GM18909 (cell line): ENCODE data around the gene ZSCAN22.

Experiments
- ATAC-seq: cut with Tn5 transposase; IDR thresholded peaks from one replicate; pipeline ENCODE4 v1.9.1; 2021; ENCODE audit warnings: mild to moderate bottlenecking; ENCODE audit not compliant: unreplicated experiment, poor library complexity

The ZSCAN22 gene

DNA sequence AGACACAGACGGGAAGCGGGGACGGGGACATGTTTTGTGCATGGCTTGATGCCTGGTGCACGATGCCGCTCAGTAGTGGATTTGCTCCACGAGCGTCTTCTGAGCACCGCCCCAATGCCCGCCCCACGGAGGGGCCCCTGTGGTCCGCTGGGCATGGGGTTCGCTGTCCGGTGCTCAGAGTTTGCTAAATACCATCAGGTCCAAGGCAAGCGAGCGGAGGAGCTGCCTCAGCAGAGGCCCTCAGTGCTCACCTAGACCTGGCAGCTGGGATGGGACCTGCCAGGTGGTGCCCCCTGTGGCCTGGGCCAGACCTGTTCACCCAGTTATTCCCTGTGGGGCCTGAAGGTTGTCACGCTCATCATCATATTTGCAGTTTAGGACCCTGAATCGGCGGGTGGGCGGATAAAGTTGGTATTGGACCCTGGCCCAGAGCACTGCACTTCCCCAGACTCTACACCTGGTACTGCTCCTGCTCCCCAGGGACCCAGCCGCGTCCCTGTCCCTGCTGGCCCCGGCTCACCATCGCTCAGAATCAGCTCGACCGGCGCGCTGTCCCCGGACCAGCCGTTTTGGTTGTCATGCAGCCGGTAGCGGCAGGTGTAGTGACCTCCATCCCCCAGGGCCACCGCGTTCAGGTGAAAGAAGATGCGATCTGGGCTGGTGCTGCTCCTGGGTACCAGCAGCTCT, 24.2 kb downstream of the ZSCAN22 start:
- ATAC-seq, result no peak

DNA sequence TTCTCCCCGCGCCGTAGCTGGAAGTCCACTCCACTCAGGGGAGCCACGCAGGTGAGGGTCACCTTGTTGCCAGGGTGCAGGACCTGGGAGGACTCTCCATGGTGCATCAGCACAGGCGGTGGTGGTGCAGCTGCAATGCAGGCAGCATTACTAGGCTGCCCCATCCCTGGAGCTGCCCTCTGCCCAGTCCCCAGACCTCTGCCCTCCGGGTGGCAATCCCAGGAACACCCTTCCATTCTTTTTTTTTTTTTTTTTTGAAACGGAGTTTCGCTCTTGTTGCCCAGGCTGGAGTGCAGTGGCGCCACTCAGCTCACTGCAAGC, 24.7 kb downstream of the ZSCAN22 start:
- ATAC-seq, result no peak

DNA sequence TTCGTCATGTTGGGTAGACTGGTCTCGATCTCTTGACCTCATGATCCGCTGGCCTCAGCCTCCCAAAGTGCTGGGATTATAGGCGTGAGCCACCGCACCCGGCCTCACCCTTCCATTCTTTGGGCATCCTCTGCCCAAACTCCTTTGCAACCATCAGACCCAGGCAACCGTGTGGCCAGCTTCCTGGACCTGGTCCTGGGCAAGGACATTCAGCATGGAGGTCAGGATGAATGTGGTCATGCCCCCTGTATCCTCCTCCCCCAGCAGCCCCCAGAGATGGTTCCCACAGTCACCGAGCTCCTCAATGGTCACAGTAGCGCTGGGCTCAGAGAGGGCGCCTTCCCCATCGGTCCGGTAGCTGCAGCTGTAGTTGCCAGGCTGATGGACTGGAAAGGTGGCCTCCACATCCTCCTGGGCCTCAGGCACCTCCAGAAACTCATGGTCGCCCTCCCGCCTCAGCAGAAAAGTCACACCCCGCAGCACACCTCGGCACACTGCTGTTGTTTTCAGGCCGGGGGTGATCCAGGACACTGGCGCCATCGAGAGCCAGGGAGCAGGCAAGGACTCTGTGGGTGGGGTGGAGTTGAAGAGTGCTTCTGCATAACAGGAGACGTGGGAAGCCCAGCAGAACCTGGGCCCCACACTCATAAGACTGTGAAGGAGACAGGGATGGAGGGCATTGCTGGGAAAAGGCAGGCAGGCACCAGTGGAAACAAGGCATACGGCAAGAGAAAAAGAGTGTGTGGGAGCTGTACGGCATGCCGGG, 25.4 kb downstream of the ZSCAN22 start:
- ATAC-seq, result no peak

DNA sequence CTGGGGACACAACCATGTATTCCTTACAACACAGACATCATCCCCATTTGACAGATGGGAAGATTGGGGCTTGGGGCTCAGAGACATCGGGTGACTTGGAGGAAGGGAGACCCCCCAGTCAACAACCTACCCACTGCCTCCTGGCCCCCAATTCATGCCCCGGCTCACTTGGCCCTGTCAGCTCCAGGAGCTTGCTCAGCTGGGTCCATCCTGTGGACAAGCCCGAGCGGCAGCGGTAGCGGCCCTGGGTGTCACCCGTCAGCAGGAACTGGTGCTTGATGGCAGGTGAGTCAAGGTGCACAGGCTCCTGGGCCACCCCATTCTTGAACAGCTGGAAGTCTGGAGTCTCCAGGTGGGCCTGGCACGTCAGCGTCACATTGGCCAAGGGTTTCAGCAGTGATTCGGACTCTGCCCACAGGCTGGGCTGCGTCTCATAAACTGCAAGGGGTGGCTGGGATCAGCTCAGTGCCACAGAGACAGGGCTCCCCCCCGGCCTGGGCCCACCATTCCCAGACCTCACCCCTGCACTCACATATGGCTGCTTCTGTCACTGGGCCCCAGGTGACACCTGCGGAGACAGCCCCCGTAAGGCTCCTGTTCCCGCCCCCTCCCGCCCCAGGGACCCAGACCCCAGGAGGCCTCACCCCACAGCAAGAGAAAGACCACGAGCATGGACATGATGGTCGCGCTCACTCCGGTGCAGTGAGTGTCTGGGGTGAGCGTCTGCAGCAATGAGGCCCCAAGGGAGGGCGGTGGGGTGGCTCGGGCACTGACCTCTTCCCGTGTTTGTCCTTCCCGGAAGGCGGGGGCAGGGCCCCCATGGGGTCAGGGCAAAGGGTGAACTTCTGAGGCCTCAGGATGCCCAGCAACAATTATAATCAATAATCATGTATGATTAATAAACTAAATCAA, 26.2 kb downstream of the ZSCAN22 start, which contains the start of gene A1BG:
A1BG (minus strand) TSS at position 733 of the 912 bp plus-strand sequence; CDS start at position 678, 55 bp downstream.
- ATAC-seq, result no peak

DNA sequence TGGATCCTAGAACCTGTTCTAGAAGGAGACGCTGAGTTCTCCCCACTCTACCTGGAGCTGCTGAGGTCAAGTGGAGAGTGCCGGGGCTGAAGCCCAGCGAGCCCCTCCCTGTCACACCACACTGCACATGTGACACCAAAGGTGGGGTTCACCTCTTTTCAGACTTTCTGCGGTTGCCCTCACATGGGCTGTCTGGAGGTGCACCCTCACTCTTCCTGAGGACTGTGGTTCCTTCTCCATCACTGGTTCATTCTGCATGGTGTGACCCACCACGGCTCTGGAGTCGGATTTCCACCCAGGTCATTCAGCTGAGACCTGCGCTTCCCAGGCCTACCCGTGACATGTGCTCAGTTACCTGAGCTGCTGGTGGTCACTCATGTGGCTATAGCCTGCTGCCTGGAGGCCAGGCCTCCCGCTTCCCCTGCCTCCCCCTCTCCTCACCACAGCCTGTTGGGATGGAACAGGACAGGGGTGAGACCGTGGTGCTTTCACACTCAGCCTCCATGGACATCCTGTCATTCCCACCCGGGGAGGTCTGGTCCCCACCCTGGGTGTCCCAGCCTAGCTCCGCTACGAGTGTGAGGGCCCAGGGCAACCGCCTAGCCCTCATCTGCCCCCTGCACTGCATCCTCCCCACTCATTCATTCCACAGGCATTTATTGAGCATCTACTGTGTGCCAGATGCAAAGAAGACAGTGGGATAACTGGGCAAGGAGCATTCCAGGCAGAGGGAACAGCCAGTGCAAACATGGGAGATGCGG, 27.1 kb downstream of the ZSCAN22 start:
- no peak for ATAC-seq

DNA sequence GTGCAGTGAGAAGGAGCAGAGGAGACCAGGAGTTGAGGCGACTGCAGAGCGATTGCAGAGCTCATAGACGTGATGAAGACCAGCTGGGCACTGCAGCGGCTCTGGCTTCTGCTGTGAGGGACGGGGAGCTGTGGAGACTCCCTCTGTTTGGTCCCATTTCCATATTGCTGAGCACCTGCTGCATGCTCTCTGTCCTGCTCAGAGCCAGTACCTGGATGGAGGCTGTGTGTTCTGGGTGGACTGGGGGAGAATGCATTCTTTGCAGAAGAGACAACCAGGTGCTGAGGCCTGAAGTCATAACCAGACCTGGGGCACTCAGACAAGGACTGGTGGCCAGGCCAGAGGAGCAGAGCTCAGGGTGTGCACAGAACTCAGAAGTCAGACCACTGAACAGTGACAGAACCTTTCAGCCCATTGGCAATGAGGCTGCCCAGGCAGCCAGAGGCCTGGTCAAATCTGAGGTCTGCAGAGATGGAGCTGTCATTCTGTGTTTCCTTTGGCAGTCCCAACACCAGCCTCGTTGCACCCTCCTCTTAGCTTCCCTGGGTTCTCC, 27.8 kb downstream of the ZSCAN22 start:
- ATAC-seq, result no peak

DNA sequence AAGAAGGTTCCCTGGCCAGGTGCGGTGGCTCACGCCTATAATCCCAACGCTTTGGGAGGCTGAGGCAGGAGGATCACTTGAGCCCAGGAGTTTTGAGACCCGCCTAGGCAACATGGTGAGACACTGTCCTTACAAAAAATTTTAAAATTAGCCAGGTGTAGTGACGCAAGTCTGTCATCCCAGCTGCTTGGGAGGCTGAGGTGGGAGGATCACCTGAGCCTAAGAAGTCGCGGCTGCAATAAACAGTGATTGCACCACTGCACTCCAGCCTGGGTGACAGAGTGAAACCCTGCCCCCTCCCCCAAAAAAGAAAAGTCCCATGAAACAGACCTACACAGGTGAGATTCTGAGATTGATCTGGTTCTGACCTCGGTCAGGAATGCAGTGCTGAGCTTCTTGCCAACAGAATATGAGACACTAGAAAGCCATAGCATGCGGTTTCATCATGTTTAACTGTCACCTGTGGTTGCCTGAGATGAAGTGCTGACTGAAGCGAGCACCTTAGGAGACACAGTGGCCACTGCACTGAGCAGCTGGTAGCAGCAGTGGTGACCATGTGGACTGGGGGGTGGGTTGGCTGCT, 28.5 kb downstream of the ZSCAN22 start:
- ATAC-seq, result no peak

DNA sequence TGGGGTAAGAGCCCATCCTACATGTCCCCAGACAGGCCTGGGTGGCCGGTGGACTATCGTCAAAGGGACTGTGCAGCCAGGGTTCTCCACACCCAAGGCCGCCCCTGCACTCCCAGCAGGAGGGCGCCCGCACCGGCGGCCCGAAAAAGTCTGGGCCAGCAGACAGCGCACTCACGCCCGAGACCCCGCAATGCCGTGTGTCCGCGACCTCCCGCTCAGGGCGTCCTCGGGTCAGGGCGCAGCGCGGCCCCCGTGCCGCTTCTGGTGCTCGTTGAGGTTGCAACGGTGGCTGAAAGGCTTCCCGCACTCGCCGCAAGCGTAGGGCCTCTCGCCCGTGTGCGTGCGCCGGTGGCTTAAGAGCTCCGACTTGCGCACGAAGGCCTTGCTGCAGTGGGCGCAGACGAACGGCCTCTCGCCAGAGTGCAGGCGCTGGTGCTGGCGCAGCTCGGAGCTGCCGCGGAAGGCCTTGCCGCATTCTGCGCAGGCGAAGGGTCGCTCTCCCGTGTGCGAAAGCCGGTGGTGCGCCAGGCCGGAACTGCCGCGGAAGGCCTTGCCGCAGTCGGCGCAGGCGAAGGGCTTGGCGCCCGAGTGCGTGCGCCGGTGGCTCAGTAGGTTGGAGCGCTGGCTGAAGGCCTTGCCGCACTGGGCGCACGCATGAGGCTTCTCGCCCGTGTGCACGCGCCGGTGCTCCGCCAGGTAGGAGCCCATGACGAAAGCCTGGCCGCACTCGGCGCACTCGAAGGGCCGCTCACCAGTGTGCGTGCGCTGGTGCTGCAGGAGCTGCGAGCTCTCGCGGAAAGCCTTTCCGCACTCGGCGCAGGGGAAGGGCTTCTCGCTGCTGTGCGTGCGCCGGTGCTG, 29.3 kb downstream of the ZSCAN22 start:
- ATAC-seq, result no peak

DNA sequence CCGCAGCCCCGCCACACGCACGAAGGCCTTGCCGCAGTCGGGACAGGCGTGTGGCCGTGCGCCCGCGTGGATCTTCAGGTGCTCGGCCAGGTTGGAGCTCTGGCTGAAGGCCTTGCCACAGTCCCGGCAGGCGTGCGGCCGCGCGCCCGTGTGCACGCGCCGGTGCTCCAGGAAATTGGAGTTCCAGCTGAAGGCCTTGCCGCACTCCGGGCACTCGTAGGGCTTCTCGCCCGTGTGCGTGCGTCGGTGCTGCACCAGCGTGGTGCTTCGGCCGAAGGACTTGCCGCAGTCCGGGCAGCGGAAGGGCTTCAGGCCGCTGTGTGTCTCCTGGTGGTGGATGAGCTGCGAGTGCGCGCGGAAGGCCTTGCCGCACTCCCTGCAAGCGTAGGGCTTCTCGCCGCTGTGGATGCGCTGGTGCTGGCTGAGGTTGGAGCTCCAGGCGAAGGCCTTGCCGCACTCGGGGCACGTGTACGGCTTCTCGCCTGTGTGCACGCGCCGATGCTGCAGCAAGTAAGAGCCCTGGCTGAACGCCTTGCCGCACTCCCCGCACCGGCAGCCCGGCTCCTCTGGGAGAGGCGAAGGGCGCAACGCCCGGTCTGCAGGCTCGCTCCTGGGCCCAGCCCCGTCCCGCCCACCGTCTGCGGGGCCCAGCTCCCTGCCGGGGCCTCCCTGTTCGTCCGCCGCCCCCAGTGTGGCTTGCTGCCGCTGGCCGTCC, 30.1 kb downstream of the ZSCAN22 start:
- ATAC-seq, result no peak

DNA sequence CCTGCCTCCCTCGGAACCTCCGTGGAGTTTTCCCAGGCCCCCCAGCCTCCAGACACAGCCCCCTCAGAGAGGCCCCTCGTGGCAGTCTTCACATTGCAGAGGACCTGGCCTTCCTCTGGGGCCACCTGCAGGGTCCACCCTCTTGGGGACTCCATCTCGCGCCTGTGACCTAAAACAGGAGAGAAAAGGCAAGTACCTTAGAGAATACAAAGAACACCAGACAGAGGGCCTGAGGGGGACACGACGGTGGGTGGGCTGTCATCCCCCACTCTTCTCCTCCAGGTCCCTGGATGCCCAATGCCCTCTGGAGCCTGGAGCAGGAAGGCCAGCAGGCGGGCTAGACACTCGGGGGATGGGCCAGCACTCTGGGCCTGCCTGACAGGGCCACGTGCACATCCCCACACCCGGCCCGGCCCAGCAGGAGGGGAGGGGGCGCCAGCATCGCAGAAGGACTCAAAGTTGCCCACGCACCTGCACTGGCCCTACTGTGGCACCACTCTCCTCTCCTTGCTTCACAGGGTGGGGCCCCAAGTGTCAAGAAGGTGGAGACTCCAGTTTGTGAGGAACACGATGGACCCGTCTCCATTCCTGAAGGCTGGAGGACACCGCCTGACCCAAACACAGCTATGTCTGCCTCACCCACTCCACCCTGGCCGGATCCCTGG, 30.8 kb downstream of the ZSCAN22 start:
- no peak for ATAC-seq

DNA sequence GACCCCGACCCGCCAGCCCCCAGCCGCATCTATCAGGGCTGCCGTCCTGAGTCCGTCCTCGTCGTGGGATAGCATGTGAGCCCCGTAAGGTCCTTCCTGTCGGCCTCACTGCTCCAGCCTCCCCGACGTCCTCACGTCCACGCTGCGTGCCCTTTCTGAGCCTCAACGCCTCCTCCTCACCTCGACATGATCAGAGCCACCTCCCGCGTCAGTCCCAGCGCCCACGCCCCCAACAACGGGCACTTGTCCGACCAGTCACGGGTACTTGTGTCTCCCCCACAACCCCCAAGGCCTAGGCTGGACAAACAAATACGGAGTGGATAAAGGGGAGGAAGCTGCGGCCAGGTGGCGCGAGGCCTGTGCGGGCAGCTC, 35.1 kb downstream of the ZSCAN22 start:
- ATAC-seq, result peak; percentile 25

DNA sequence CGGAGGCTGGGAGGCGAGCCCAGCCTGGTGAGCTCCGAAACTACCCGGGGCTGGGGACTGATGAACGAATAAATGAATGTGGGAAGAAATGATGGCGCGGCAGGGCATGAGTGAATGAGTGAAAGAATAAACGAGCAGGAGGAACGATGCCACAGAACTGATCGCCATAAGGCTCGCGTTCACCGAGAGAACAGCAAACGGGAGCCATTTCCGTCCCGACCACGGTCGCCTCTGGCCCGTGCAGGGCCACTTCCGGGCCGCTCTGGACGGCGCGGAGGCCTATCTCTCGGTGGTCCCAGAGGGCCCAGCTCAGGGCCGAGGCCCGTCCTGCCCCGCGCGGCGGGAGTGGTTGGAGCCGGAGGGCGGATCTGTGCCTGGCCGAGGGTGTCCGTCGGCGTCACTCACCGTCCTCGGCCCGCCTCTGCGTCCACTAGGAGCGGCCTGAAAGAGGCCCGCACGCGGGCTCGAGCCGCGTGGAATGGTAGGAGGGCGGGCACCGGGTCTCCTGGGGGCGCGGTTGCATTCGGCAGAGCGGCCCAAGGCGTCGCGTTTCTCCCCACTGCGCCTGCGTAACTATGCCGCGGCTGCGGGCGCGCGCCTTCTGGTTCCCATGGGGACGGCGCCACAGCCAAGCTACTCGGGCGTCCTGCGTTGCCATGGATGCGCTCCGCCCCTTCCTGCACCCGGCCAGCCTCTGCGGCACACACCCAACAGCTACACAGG, 35.6 kb downstream of the ZSCAN22 start, which contains the start of gene ZNF497:
ZNF497 (minus strand) TSS at position 480 of the 723 bp plus-strand sequence. CDS start 5,116 bp downstream, outside the sequence.
- ATAC-seq, result peak; percentile 82

DNA sequence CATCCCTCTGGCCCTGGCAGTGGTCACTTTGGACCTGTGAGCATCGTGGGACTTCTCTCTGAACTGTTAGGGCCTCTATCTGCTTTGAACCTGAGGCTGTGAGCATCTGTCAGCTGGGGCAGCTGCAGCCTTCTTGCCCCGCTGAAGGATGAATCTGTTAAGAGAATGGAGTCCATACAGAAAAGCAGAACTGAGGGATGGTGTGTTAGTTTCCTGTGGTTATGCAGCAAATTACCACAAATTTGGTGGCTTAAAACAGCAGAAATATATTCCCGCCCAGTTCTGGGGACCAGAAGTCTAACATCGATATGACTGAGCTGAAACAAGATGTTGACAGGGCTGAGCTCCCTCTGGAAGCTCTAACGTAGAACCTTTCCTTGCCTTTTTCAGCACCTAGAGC, 37.4 kb downstream of the ZSCAN22 start:
- ATAC-seq, result no peak

DNA sequence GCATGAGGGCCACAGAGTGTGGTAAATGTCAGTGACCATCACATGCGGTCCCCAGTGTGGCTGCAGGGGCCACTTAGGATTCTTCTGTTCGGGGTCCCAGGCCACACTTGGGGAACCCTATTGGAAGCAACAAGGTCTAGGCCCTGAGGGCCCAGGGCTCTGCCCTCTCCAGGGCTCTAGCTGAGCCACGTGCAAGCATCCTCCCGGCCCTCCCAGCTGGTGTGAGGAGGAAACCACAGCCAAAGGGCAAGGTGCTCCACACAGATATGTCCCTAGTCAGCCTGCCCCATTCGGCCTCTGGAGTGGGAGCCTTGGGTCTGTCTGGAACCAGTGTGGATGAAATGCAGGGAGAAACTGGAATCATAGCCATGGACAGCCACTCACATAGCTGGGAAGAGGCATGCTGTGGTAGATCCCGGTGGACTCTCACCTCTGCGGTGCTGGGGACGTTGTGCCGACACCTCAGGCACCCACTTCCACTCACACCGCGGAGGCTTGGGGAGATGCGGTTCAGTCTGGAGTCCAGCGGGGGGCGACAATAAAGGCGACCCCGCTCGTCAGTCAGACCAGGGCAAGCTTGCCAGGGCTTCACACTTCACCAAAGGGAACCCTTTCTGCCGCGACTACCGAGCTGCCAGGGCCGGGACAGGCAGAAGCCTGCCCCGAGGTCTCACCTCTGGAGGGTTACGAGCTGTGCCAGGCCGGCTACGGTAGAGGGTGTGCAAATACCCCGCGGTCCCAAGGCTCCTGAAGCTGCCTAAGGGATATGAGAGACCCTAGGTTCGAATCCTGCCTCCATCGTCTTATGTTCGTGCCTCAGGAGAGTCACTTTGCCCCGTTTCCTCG, 40.0 kb downstream of the ZSCAN22 start:
- ATAC-seq, result no peak

DNA sequence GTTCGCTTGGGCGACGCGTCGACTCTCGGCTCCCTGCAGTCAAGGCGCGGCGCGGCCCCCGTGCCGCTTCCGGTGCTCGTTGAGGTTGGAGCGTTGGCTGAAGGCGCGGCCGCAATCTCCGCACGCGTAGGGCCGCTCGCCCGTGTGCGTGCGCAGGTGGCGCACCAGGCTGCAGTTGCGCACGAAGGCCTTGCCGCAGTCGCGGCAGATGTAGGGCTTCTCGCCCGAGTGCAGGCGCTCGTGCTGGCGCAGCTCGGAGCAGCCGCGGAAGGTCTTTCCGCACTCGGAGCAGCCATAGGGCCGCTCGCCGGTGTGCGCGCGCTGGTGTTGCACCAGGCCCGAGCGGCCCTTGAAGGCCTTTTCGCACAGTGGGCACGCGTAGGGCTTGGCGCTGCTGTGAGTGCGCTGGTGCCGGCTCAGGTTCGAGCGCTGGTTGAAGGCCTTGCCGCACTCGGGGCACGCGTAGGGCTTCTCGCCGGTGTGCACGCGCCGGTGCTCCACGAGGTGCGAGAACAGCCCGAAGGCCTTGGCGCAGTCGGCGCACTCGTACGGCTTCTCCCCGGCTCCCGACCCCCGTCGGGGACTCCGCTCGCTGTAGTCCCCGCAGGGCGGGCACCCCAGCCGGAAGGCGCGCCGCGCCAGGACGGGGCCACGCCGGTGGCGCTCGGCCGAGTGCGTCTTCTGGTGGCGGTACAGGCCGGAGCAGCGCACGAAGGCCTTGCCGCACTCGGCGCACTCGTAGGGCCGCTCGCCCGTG, 41.1 kb downstream of the ZSCAN22 start:
- no peak for ATAC-seq
